Stimulated activated CD8-positive, alpha-beta memory T cell treated with anti-CD3 and anti-CD28 coated beads, Interleukin-15, amount 100 ng/mL, for 24 hours (primary cell): Measurements from ENCODE around the gene RABGAP1L.

Source experiments
- DNase-seq: peaks from one replicate; pipeline ENCODE4 v3.0.0-alpha.2; 2020; ENCODE audit warnings: low read depth

RABGAP1L gene

GRCh38 chr1:174938281-174939007, 779.1 kb downstream of the RABGAP1L start:
- no peak for DNase-seq

- no peak for DNase-seq
These were observed 780.6 kb downstream of the RABGAP1L start for GRCh38 chr1:174939775-174940545.

- no peak for DNase-seq
These were observed 781.4 kb downstream of the RABGAP1L start for GRCh38 chr1:174940646-174941175.

DNA sequence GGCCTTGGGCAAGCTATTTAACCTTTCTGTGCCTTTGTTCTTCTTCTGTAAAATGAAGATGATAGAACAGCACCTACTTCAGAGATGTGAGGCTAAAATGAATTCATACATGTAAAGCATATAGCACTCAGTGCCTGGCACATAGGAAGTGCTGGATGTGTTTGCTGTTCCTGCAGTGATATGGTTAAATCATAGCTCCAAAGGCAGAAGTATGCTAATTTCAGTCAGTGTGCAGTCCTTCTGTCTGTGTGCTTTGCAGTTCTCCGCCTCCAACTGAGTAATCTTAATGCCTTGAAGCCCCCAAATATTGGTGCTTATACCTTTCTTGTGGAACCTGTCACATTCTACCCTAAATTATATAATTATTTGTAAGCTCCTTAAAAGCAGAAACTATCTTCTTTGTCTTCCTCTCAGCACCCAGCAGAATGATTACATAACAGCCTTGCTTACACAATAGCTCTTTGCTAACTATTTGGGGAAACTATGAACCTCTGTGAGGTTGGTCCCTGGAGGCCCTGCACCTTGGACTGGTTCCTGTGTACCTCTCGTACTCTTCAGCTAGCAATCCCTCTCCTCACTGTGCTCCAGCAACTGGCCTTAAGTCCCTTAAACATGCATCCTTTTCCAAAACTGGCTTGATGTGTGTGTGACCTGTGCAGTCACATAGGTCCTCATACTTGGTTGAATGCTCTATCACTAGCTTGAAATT, 783.4 kb downstream of the RABGAP1L start:
- no peak for DNase-seq

- DNase-seq, result no peak
These were observed 786.7 kb downstream of the RABGAP1L start for GRCh38 chr1:174946031-174946430.

GRCh38 chr1:174949061-174949460, 789.7 kb downstream of the RABGAP1L start:
- DNase-seq, result no peak

- DNase-seq, result no peak
These were observed 790.3 kb downstream of the RABGAP1L start for GRCh38 chr1:174949645-174950044.

DNA sequence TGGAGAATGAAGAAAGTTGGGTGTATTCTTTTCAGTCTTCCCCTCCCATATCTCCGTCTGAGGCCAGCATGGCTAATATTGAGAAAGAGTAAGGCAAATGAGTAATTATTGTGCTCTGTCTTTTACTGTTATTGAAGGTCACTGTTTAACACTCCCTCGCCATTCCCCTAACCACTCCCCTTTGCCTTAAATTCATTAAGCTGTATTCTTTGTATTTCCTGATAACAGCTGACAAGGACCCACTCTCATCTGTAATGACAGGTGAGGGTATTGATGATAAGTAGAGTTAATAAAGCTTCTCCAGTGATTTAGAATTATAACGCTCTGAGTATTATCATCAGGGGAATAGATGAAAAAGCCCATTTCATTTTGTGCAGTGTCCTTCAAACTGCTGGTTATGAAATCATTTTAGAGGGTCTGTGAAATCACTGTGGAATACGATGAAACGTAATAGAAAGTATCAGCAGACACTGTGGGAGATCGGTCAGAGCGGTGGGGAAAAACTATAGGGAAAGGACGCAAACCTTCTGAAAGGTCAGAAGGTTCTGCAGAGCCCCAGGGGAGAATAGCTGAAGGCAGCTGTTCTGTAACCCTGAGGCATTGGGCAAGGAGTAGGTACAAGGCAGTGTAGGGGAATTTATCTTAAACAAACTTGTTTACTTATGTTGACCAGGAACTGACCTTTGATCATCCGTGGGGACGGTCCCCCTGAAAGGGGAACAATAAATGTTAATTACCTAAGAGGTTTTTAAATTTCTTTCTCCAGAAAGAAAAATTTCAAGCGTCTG, 794.2 kb downstream of the RABGAP1L start:
- no peak for DNase-seq

DNA sequence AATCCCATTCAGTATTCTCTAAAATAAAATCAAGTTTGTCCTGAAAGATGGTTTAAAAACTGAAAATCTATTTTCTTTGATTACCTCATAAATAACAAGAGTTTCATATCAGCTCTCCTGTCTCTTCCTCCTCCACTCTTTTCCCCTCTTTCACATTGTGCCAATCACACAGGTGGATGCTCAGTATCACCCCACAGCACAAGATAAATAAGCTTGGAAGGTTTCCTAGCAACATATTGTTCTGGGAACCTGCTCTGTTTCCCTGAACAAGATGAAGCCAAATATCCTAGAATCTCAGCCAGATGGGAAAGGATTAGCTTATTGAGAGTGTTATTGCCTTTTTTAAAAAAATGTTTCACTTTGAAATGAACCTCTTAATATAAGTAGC, 794.7 kb downstream of the RABGAP1L start:
- no peak for DNase-seq

- DNase-seq, result no peak
These were observed 795.6 kb downstream of the RABGAP1L start for GRCh38 chr1:174954671-174955669.

GRCh38 chr1:174956086-174956485, 796.8 kb downstream of the RABGAP1L start:
- DNase-seq, result no peak

- no peak for DNase-seq
These were observed 797.7 kb downstream of the RABGAP1L start for GRCh38 chr1:174956976-174957375.

- no peak for DNase-seq
These were observed 798.5 kb downstream of the RABGAP1L start for GRCh38 chr1:174957829-174958228.

GRCh38 chr1:174958396-174958795, 799.1 kb downstream of the RABGAP1L start:
- DNase-seq, result no peak

DNA sequence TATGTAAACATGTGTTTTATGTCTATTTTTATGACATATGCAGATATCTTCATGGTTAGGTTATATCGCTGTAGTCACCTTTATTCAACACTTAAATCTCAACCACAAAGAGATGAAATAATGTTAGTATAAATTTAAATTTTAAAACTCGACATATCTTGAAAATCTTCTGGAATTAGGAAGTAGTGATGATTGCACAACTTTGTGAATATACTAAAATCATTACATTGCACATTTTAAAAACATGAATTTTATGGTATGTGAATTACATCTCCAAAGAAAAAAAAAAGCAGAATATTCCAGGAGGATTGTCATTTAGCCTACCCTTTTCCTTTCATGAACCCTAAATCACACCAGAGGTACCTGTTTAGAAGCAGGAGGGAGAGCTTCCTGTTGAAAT, 801.0 kb downstream of the RABGAP1L start:
- no peak for DNase-seq

GRCh38 chr1:174963529-174964125, 804.3 kb downstream of the RABGAP1L start:
- DNase-seq, result no peak

- no peak for DNase-seq
These were observed 805.1 kb downstream of the RABGAP1L start for GRCh38 chr1:174964261-174964971.

DNA sequence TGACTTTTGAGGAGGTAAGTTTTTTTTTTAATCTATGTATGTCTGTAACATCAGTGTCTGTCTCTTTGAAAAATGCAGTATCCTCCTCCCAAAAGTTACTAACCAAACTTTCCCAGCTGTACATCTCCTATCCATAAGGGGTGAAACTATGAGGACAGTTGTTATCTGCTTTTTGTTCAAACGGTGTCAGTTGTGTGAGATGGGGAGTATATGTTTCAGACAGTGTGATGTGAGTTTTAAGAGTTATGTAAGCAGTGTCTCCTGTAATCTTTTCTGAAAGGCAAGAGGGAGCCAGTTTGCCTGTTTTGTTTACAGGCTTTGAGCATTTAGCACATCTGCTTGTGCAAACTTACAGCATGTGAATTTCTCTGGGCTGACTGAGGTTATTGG, 805.6 kb downstream of the RABGAP1L start:
- no peak for DNase-seq

GRCh38 chr1:174965362-174966007, 806.2 kb downstream of the RABGAP1L start:
- DNase-seq, result no peak
